ENCODE data around the gene TTC21A.

GRCh38 chr3:39121621-39122020, 14.1 kb downstream of the TTC21A start:
- TF ChIP-seq POLR2AphosphoS5 (IDR thresholded peaks at IDR 0.05; ENCODE audit: insufficient read depth in 1 of 2, low read depth in 1 of 2): no peak
- no peak for TF ChIP-seq CTCF (IDR thresholded peaks at IDR 0.05)
- no peak for TF ChIP-seq POLR2A (IDR thresholded peaks at IDR 0.05)

All from vagina (tissue), 2 donors.